CD1c-positive myeloid dendritic cell (primary cell): ENCODE data around the gene SWI5.

Experiments used
- DNase-seq: peaks from one replicate; pipeline ENCODE4 v3.0.0-alpha.2; 2016; ENCODE audit errors: extremely low spot score

Gene SWI5

GRCh38 chr9:128321343-128321742 is 45.3 kb downstream of the SWI5 start:
- no peak for DNase-seq

DNA sequence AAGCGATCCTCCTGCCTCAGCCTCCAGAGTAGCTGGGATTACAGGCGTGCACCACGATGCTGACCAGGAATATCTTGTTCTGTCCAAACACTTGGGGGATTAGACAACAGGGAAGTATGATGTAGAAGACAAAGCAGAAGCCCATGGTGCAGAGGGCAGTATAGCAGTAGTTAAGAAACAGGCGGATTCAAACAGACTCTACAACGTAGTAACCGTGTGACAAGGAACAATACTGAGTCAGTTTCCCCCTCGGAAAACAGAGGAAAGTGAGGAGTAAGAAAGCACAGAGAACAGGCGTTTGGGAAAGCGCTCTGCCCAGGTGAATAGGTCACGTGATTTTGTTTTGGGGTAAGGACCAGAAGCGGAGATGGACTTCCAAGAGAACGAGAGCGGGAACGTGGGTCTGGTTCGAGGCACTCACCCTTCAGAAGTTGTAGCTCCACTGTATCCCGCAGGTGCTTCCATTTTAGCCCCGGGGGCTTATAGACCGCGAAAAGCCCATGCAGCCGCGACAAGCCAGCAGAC is 45.9 kb downstream of the SWI5 start:
- peak; percentile 2 for DNase-seq

GRCh38 chr9:128322404-128323211 is 46.5 kb downstream of the SWI5 start, which contains the start of the genes COQ4 and TRUB2:
Gene COQ4, plus strand, starts transcription at chr9:128322839. Its CDS starts 20 bp downstream, at chr9:128322859.
Gene TRUB2, minus strand, starts transcription at chr9:128322447. Its CDS starts 39 bp downstream, at chr9:128322408.
- DNase-seq: peak; percentile 97

GRCh38 chr9:128323212-128323730 is 47.2 kb downstream of the SWI5 start:
- no peak for DNase-seq

DNA sequence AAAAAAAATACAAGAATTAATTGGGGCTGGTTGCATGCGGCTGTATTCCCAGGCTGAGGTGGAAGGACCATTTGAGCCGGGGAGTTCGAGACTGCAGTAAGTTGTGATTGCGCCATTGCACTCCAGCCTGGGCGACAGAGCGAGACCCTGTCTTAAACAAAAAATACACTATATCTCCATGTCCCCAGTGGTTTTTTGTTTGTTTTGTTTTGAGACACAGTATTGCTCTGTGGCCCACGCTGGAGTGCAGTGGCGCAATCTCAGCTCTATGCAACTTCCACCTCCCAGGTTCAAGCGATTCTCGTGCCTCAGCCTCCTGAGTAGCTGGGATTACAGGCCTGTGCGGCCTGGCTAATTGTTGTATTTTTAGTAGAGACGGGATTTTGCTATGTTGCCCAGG is 47.7 kb downstream of the SWI5 start:
- DNase-seq: peak; percentile 12

- no peak for DNase-seq
Measured at GRCh38 chr9:128324401-128324800, 48.3 kb downstream of the SWI5 start.

DNA sequence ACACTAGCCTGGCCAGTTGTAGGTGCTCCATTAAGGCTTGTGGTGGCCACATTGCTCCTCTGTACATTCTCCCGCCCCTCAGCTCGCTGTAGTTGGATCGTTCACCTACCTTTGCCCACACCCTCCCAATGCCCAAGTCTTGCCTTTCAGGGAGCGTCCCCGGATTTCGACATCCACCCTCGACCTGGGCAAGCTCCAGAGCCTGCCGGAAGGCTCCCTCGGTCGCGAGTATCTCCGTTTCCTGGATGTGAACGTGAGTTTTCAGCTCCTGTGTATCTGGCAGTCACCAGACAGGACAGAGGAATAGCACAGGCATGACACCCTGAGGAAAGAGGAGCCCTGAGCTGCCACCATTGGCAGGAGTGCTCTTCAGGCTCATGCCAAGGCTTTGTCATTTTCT is 49.6 kb downstream of the SWI5 start:
- no peak for DNase-seq

DNA sequence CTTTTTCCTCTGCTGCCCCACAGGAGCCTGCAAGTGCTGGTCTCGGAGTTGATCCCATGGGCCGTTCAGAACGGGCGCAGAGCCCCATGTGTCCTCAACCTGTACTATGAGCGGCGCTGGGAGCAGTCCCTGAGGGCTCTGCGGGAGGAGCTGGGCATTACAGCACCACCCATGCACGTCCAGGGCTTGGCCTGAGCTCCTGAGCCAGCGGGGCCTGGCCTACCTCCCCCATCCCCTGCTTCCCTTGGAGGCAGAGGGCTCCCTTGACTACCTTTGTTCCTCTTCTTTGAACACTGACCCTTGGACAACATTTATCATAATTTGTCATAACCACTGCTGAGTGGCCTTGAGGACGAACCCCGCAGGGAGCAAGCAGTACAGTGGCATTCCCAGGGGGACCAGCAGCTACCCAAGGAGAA is 57.4 kb downstream of the SWI5 start:
- no peak for DNase-seq

DNA sequence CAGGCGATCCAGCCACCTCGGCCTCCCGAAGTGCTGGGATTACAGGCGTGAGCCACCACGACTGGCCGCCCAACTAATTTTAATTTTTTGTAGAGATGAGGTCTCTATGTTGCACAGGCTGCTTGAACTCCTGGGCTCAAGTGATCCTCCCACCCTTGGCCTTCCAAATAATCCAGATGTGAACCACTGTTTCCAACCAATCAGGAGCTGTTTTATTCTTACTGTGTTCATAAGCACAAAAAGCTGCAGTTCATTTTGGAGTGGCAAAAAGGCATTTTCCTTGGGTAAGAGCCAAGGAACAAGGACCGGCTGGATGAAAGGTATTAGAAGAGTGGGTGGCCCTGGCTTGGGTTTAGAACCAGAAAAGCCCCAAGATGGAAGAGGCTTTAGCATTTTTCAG is 59.1 kb downstream of the SWI5 start:
- DNase-seq: no peak

GRCh38 chr9:128335914-128336313 is 59.8 kb downstream of the SWI5 start:
- DNase-seq: no peak

DNA sequence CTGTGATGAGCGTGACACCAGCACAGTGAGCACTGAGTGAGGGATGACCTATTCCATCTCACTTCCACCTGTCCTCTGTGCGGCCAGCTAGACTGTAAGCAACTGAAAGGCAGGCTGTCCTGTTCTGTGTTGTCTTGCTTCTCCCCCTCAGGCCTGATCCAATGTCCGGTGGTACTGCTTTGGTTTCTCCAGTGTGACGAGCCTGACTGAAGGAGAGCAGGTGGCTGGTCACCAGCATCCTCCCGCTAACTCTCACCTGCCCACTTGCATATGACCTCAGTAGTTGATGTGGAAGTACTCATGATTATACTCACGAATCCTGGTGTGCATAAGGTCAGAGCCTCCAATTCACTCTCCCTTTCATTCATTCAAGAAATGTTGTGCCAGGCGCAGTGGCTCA is 61.9 kb downstream of the SWI5 start:
- DNase-seq: no peak
